Nephron progenitor cell (in vitro differentiated cells): ENCODE data around the gene ILF2.
"Not testable (repeated sequence)": the region's sequence is repeated elsewhere in the genome, so short reads cannot be mapped to it uniquely, and the experiment has no call there.

Experiments used
- DNase-seq: peaks from one replicate; pipeline ENCODE4 v3.0.0; 2021
- H3K27ac Mint-ChIP-seq: 2 replicates; pipeline ENCODE4 v1.8.0; 2021; ENCODE audit warnings: mild to moderate bottlenecking, moderate library complexity, mixed read lengths
- H3K27me3 Mint-ChIP-seq: 2 replicates; pipeline ENCODE4 v1.8.0; 2021; ENCODE audit warnings: mild to moderate bottlenecking, low read depth, mixed read lengths; ENCODE audit not compliant: poor library complexity
- H3K36me3 Mint-ChIP-seq: 2 replicates; pipeline ENCODE4 v1.8.0; 2021; ENCODE audit warnings: low read depth, mixed read lengths
- H3K4me1 Mint-ChIP-seq: 2 replicates; pipeline ENCODE4 v1.8.0; 2021; ENCODE audit warnings: mixed read lengths
- H3K4me3 Mint-ChIP-seq: 2 replicates; pipeline ENCODE4 v1.8.0; 2021; ENCODE audit warnings: mild to moderate bottlenecking, moderate library complexity, mixed read lengths
- H3K9me3 Mint-ChIP-seq: 2 replicates; pipeline ENCODE4 v1.8.0; 2021; ENCODE audit warnings: mild to moderate bottlenecking, moderate library complexity, mixed read lengths
- CTCF ChIP-seq: fragments of 200-600 bp; sonication (generic); IDR thresholded peaks from 2 replicates; pipeline ENCODE4 v1.5.0; 2021; ENCODE audit warnings: antibody characterized with exemption

The ILF2 gene

GRCh38 chr1:153670859-153671627 lies at the start of gene ILF2:
Gene ILF2, minus strand, starts transcription at chr1:153670993. Its CDS starts 71 bp downstream, at chr1:153670922.
- peaks cover 26% of the 10 kb centered on the region for H3K36me3 Mint-ChIP-seq
- no peaks in the 10 kb centered on the region for H3K27me3 Mint-ChIP-seq
- peak; percentile 96 for DNase-seq
- TF ChIP-seq CTCF = no peak
- H3K27ac Mint-ChIP-seq = peak within 1 kb of the TSS; percentile 68
- peaks cover 8% of the 10 kb centered on the region for H3K4me1 Mint-ChIP-seq
- no peaks in the 10 kb centered on the region for H3K9me3 Mint-ChIP-seq
- no peak within 1 kb of the TSS for H3K4me3 Mint-ChIP-seq

GRCh38 chr1:153717330-153717729 lies 46.5 kb upstream of the ILF2 start:
- no peaks in the 10 kb centered on the region for H3K9me3 Mint-ChIP-seq
- DNase-seq = no peak
- peaks cover 7% of the 10 kb centered on the region for H3K27me3 Mint-ChIP-seq
- H3K36me3 Mint-ChIP-seq = no peaks in the 10 kb centered on the region
- no peak for TF ChIP-seq CTCF
- H3K27ac Mint-ChIP-seq = no peak overlapping the region
- no peak overlapping the region for H3K4me3 Mint-ChIP-seq
- H3K4me1 Mint-ChIP-seq = no peaks in the 10 kb centered on the region

GRCh38 chr1:153716211-153716610 lies 45.4 kb upstream of the ILF2 start:
- not testable (repeated sequence) for H3K36me3 Mint-ChIP-seq, H3K4me3 Mint-ChIP-seq, DNase-seq, H3K9me3 Mint-ChIP-seq, H3K27me3 Mint-ChIP-seq, H3K27ac Mint-ChIP-seq, H3K4me1 Mint-ChIP-seq

GRCh38 chr1:153711026-153711425 lies 40.2 kb upstream of the ILF2 start:
- H3K27me3 Mint-ChIP-seq = no peaks in the 10 kb centered on the region
- H3K4me1 Mint-ChIP-seq = peaks cover 9% of the 10 kb centered on the region
- H3K4me3 Mint-ChIP-seq = no peak overlapping the region
- peaks cover 2% of the 10 kb centered on the region for H3K9me3 Mint-ChIP-seq
- peak overlapping the region; percentile 94 for H3K27ac Mint-ChIP-seq
- no peak for TF ChIP-seq CTCF
- no peaks in the 10 kb centered on the region for H3K36me3 Mint-ChIP-seq
- no peak for DNase-seq

GRCh38 chr1:153705484-153705883 lies 34.7 kb upstream of the ILF2 start:
- Mint-ChIP-seq H3K4me1 (peaks cover under 1% of the 10 kb centered on the region), H3K36me3 (no peaks in the 10 kb centered on the region), H3K27ac (no peak overlapping the region), H3K9me3 (peaks cover 2% of the 10 kb centered on the region), H3K27me3 (peaks cover 3% of the 10 kb centered on the region), H3K4me3 (no peak overlapping the region)
- no peak for TF ChIP-seq CTCF
- no peak for DNase-seq

- no peak for TF ChIP-seq CTCF
- DNase-seq = no peak
- no peaks in the 10 kb centered on the region for H3K9me3 Mint-ChIP-seq
- no peak overlapping the region for H3K4me3 Mint-ChIP-seq
- peaks cover 28% of the 10 kb centered on the region for H3K4me1 Mint-ChIP-seq
- H3K27ac Mint-ChIP-seq = no peak overlapping the region
- peaks cover 3% of the 10 kb centered on the region for H3K27me3 Mint-ChIP-seq
- no peaks in the 10 kb centered on the region for H3K36me3 Mint-ChIP-seq
Measured at GRCh38 chr1:153699768-153700167, 29.0 kb upstream of the ILF2 start.
